Stimulated activated CD8-positive, alpha-beta memory T cell treated with anti-CD3 and anti-CD28 coated beads, Interleukin-15, amount 100 ng/mL, for 1 hour (primary cell): ENCODE measurements around the gene C1orf53.
"Not testable (repeated sequence)": the region's sequence is repeated elsewhere in the genome, so short reads cannot be mapped to it uniquely, and the experiment has no call there.

ENCODE experiments used
- DNase-seq: peaks from one replicate; pipeline ENCODE4 v3.0.0-alpha.2; 2020; ENCODE audit warnings: low read depth

Gene C1orf53

GRCh38 chr1:197902454-197903195 lies at the start of gene C1orf53:
C1orf53 (plus strand) TSS chr1:197902630; CDS start chr1:197902650, 20 bp downstream.
- peak; percentile 41 for DNase-seq

GRCh38 chr1:197855751-197856150 lies 46.7 kb upstream of the C1orf53 start:
- not testable (repeated sequence) for DNase-seq

- DNase-seq: no peak
Measured at GRCh38 chr1:197857477-197857876, 45.0 kb upstream of the C1orf53 start.

- no peak for DNase-seq
Measured at GRCh38 chr1:197859024-197859423, 43.4 kb upstream of the C1orf53 start.

- no peak for DNase-seq
Measured at GRCh38 chr1:197862221-197862620, 40.2 kb upstream of the C1orf53 start.

GRCh38 chr1:197862671-197863070 lies 39.8 kb upstream of the C1orf53 start:
- no peak for DNase-seq

- DNase-seq: no peak
Measured at GRCh38 chr1:197865809-197866208, 36.6 kb upstream of the C1orf53 start.

GRCh38 chr1:197868751-197869489 lies 33.5 kb upstream of the C1orf53 start:
- DNase-seq: no peak

GRCh38 chr1:197869490-197870077 lies 32.8 kb upstream of the C1orf53 start:
- no peak for DNase-seq

GRCh38 chr1:197876894-197877293 lies 25.5 kb upstream of the C1orf53 start:
- no peak for DNase-seq

- not testable (repeated sequence) for DNase-seq
Measured at GRCh38 chr1:197880385-197880784, 22.0 kb upstream of the C1orf53 start.

GRCh38 chr1:197882241-197882640 lies 20.2 kb upstream of the C1orf53 start:
- DNase-seq: not testable (repeated sequence)

- DNase-seq: no peak
Measured at GRCh38 chr1:197884173-197884572, 18.3 kb upstream of the C1orf53 start.

- no peak for DNase-seq
Measured at GRCh38 chr1:197890936-197891335, 11.5 kb upstream of the C1orf53 start.

- no peak for DNase-seq
Measured at GRCh38 chr1:197892684-197893083, 9.7 kb upstream of the C1orf53 start.

- no peak for DNase-seq
Measured at GRCh38 chr1:197896301-197896700, 6.1 kb upstream of the C1orf53 start.

- DNase-seq: no peak
Measured at GRCh38 chr1:197899037-197899436, 3.4 kb upstream of the C1orf53 start.

GRCh38 chr1:197902131-197902453 lies 338 bp upstream of the C1orf53 start:
- no peak for DNase-seq

- no peak for DNase-seq
Measured at GRCh38 chr1:197903196-197903514, 725 bp downstream of the C1orf53 start.

GRCh38 chr1:197904126-197904787 lies 1.8 kb downstream of the C1orf53 start:
- DNase-seq: no peak

GRCh38 chr1:197905699-197906351 lies 3.4 kb downstream of the C1orf53 start:
- DNase-seq: no peak
